Brain microvascular endothelial cell (primary cell): ENCODE data around the gene RALGAPA2.

Source experiments
- DNase-seq: peaks from one replicate; pipeline ENCODE4 v3.0.0-alpha.2; 2020
- H3K27ac ChIP-seq: fragments of 250-450 bp; sonication (Bioruptor Pico); 2 replicates; pipeline ENCODE4 v1.5.1; 2020; ENCODE audit warnings: mild to moderate bottlenecking, moderate library complexity
- H3K27me3 ChIP-seq: fragments of 250-450 bp; sonication (Bioruptor Pico); replicated peaks from 2 replicates; pipeline ENCODE4 v1.5.1; 2020; ENCODE audit warnings: mild to moderate bottlenecking
- H3K36me3 ChIP-seq: fragments of 250-450 bp; sonication (Bioruptor Pico); replicated peaks from 2 replicates; pipeline ENCODE4 v1.5.1; 2020; ENCODE audit warnings: mild to moderate bottlenecking
- H3K4me3 ChIP-seq: 2 replicates; pipeline ENCODE4 v1.5.1; 2011; ENCODE audit warnings: low read depth, mild to moderate bottlenecking, control low read depth, low read length, moderate library complexity
- in situ Hi-C: cut with HindIII; loops from 2 replicates; pipeline ENCODE4 v1.10.0; 2017; ENCODE audit warnings: low sequenced_read_pairs, low pct_ligation_motif_present
- TF ChIP-seq, protein P1 (sequence below): IDR thresholded peaks from 2 replicates; pipeline ENCODE4 v1.5.1; 2011; ENCODE audit warnings: low read depth, mild to moderate bottlenecking, moderate library complexity, low read length, control low read depth, inconsistent platforms; ENCODE audit errors: missing control alignments

Gene RALGAPA2

DNA sequence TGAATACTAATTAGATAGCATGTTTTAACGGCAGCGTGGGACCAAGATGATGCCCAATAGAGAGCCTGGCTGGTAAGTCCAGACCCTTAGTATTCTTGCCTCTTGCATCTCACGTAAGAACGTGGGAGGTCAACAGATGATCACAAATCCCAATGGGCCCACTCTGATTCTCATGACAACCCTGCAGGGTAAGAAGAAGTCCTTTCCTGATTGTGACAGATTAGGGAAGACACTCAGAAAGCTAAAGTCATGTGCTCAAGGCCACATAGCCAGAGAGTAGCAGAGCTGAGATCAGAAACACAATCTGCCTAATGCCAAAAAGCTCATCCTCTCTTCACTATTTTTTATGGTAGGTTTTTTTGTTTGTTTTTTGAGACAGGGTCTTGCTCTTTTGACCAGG, 103.8 kb downstream of the RALGAPA2 start:
- no peaks in the 10 kb centered on the region for H3K27me3 ChIP-seq
- no peak overlapping the region for H3K4me3 ChIP-seq
- in situ Hi-C loops, result no loop called here
- no peaks in the 10 kb centered on the region for H3K36me3 ChIP-seq
- no peak for DNase-seq
- no peak overlapping the region for H3K27ac ChIP-seq
- TF ChIP-seq, protein P1, sequence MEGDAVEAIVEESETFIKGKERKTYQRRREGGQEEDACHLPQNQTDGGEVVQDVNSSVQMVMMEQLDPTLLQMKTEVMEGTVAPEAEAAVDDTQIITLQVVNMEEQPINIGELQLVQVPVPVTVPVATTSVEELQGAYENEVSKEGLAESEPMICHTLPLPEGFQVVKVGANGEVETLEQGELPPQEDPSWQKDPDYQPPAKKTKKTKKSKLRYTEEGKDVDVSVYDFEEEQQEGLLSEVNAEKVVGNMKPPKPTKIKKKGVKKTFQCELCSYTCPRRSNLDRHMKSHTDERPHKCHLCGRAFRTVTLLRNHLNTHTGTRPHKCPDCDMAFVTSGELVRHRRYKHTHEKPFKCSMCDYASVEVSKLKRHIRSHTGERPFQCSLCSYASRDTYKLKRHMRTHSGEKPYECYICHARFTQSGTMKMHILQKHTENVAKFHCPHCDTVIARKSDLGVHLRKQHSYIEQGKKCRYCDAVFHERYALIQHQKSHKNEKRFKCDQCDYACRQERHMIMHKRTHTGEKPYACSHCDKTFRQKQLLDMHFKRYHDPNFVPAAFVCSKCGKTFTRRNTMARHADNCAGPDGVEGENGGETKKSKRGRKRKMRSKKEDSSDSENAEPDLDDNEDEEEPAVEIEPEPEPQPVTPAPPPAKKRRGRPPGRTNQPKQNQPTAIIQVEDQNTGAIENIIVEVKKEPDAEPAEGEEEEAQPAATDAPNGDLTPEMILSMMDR, result no peak

DNA sequence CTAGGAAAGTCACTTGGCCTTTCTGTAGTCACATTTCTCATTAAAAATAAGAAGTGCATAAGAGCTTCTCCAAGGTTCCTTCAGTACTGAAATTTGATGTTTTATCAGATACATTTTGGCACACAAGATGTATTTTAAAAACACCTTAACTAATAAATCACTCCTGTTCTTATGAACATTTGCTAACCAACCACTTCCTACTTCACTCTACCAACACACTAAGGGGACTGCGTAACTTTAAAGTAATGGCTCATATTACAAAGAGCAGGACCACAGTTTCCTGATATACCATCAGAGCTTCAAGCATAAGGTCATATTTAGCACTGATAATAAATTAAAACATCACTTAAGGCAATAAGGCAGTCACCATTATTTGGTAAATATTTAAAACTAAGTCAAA, 104.4 kb downstream of the RALGAPA2 start:
- Histone ChIP-seq H3K27me3 (no peaks in the 10 kb centered on the region), H3K27ac (no peak overlapping the region), H3K36me3 (no peaks in the 10 kb centered on the region), H3K4me3 (no peak overlapping the region)
- in situ Hi-C loops, result no loop called here
- no peak for DNase-seq
- TF ChIP-seq, protein P1, result no peak

DNA sequence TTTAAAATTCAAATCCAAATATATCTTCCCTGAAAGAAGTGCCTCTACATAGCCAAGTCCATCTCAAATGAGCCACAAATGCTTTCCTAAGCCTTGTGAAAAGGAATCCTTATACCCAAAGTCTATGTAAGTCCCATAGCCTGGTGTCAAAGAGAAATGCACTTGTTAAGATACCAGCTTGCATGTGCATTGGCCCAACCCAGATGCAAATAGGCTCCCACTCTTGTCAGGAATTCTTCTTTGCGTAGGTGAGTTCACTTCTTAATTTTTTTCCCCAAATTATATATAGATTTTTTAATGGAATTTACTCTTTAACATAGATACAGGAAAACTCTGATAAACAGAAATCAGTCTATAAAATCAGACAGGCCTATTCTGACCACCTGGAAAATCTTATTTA, 105.6 kb downstream of the RALGAPA2 start:
- Histone ChIP-seq H3K4me3 (no peak overlapping the region), H3K36me3 (no peaks in the 10 kb centered on the region), H3K27ac (no peak overlapping the region), H3K27me3 (no peaks in the 10 kb centered on the region)
- TF ChIP-seq, protein P1, result no peak
- in situ Hi-C loops, result no loop called here
- DNase-seq, result no peak

GRCh38 chr20:20606050-20606449, 106.4 kb downstream of the RALGAPA2 start:
- no peak overlapping the region for H3K27ac ChIP-seq
- DNase-seq, result no peak
- TF ChIP-seq, protein P1, result no peak
- no peaks in the 10 kb centered on the region for H3K36me3 ChIP-seq
- in situ Hi-C loops, result no loop called here
- no peaks in the 10 kb centered on the region for H3K27me3 ChIP-seq
- no peak overlapping the region for H3K4me3 ChIP-seq

DNA sequence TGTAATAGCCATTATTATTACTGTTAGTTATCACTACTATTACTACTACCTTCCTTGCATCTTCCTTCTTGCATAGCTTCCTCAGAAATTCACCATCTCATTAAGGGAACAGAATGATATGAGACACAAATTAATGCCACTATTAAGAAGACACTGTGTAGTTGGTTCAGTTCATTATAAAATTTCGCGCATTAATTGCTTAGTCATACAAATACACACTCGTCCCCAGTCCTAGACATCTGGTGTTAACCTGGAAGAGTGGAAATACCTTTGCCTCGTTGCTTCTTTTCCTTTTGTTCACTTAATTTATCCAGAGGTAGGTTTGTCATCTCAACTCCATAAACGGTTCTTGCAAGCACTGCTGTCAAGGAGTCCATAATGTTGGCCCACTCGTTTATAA, 107.5 kb downstream of the RALGAPA2 start:
- Histone ChIP-seq H3K4me3 (no peak overlapping the region), H3K27me3 (no peaks in the 10 kb centered on the region), H3K27ac (no peak overlapping the region), H3K36me3 (no peaks in the 10 kb centered on the region)
- in situ Hi-C loops, result no loop called here
- no peak for DNase-seq
- TF ChIP-seq, protein P1, result no peak

GRCh38 chr20:20604357-20604756, 108.1 kb downstream of the RALGAPA2 start:
- Histone ChIP-seq H3K27ac (no peak overlapping the region), H3K36me3 (no peaks in the 10 kb centered on the region), H3K27me3 (no peaks in the 10 kb centered on the region), H3K4me3 (no peak overlapping the region)
- in situ Hi-C loops, result no loop called here
- DNase-seq, result no peak
- TF ChIP-seq, protein P1, result no peak
